ENCODE measurements around the gene MAP7.

The MAP7 gene

DNA sequence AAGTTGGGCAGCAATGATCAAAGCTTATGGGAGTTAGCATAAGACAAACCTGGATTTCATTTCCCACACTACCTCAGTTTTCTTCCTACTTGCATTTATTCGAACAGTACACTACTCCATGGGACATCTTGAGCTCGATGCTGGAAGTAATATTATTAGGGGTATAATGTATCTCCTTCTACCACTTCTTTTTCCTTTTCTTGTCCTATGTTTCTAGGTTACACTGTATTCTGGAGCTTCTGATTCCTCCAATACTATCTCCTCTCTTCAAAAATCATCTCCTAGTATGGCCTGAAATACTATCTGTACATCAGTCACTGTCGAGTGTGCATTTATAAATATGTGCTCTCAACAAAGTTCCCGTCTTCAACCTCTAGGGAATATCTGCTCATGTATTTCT, 124.4 kb downstream of the MAP7 start:
- TF ChIP-seq EZH2 (optimal IDR thresholded peaks at IDR 0.05; ENCODE audit: low read depth, low read length) (no peak), EZH2phosphoT487 (IDR thresholded peaks at IDR 0.05; ENCODE audit: low read length) (no peak)
- TF ChIP-seq, protein P1, sequence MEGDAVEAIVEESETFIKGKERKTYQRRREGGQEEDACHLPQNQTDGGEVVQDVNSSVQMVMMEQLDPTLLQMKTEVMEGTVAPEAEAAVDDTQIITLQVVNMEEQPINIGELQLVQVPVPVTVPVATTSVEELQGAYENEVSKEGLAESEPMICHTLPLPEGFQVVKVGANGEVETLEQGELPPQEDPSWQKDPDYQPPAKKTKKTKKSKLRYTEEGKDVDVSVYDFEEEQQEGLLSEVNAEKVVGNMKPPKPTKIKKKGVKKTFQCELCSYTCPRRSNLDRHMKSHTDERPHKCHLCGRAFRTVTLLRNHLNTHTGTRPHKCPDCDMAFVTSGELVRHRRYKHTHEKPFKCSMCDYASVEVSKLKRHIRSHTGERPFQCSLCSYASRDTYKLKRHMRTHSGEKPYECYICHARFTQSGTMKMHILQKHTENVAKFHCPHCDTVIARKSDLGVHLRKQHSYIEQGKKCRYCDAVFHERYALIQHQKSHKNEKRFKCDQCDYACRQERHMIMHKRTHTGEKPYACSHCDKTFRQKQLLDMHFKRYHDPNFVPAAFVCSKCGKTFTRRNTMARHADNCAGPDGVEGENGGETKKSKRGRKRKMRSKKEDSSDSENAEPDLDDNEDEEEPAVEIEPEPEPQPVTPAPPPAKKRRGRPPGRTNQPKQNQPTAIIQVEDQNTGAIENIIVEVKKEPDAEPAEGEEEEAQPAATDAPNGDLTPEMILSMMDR (IDR thresholded peaks at IDR 0.05; ENCODE audit: low read length), result no peak
- Histone ChIP-seq H3K79me2 (ENCODE audit: low read length) (no peaks in the 10 kb centered on the region), H3K4me1 (ENCODE audit: low read length) (no peaks in the 10 kb centered on the region), H2AFZ (ENCODE audit: low read length) (no peak overlapping the region), H3K9me3 (replicated peaks; ENCODE audit: insufficient read depth, low read length) (no peaks in the 10 kb centered on the region), H3F3A (ENCODE audit: insufficient read depth, low read length) (no peaks in the 10 kb centered on the region), H3K27ac (ENCODE audit: low read length) (no peak overlapping the region), H3K36me3 (replicated peaks; ENCODE audit: insufficient read depth, low read length) (no peaks in the 10 kb centered on the region), H4K20me1 (ENCODE audit: insufficient read depth, low read length) (no peaks in the 10 kb centered on the region), H3K4me2 (ENCODE audit: low read depth, low read length) (no peak overlapping the region), H3K9ac (ENCODE audit: low read length) (no peak overlapping the region), H3K27me3 (replicated peaks; ENCODE audit: insufficient read depth, low read length) (no peaks in the 10 kb centered on the region), H3K4me3 (ENCODE audit: low read length) (no peak overlapping the region), H3K9me2 (replicated peaks; ENCODE audit: insufficient read depth, low read length) (no peaks in the 10 kb centered on the region)
- no peak for DNase-seq

DNA sequence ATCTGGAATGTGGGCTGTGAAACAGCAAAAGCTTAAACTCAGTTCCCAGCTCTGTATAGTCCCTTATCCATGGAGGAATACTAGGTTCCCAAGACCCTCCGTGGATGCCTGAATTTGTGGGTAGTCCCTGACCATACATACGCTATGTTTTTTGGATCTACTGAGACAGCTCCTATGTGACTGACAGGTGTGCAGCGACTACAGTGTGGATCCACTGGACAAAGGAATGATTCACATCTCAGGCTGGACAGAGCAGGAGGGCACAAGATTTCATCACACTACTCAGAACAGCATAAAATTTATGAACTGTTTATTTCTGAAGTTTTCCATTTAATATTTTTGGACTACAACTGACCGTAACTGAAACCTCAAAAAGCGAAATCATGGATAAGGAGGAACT, 125.3 kb downstream of the MAP7 start:
- H3K4me3 ChIP-seq (ENCODE audit: low read length), result no peak overlapping the region
- H3F3A ChIP-seq (ENCODE audit: insufficient read depth, low read length), result no peaks in the 10 kb centered on the region
- no peak overlapping the region for H3K27ac ChIP-seq (ENCODE audit: low read length)
- no peak overlapping the region for H2AFZ ChIP-seq (ENCODE audit: low read length)
- H3K4me2 ChIP-seq (ENCODE audit: low read depth, low read length), result no peak overlapping the region
- no peaks in the 10 kb centered on the region for H3K9me3 ChIP-seq (replicated peaks; ENCODE audit: insufficient read depth, low read length)
- no peak for DNase-seq
- H3K79me2 ChIP-seq (ENCODE audit: low read length), result no peaks in the 10 kb centered on the region
- H3K9ac ChIP-seq (ENCODE audit: low read length), result no peak overlapping the region
- no peaks in the 10 kb centered on the region for H4K20me1 ChIP-seq (ENCODE audit: insufficient read depth, low read length)
- H3K4me1 ChIP-seq (ENCODE audit: low read length), result no peaks in the 10 kb centered on the region
- TF ChIP-seq, protein P1 (IDR thresholded peaks at IDR 0.05; ENCODE audit: low read length), result no peak
- TF ChIP-seq EZH2 (optimal IDR thresholded peaks at IDR 0.05; ENCODE audit: low read depth, low read length) (no peak), EZH2phosphoT487 (IDR thresholded peaks at IDR 0.05; ENCODE audit: low read length) (no peak)
- H3K36me3 ChIP-seq (replicated peaks; ENCODE audit: insufficient read depth, low read length), result no peaks in the 10 kb centered on the region
- no peaks in the 10 kb centered on the region for H3K27me3 ChIP-seq (replicated peaks; ENCODE audit: insufficient read depth, low read length)
- H3K9me2 ChIP-seq (replicated peaks; ENCODE audit: insufficient read depth, low read length), result no peaks in the 10 kb centered on the region

- no peaks in the 10 kb centered on the region for H3K27me3 ChIP-seq (replicated peaks; ENCODE audit: insufficient read depth, low read length)
- TF ChIP-seq, protein P1 (IDR thresholded peaks at IDR 0.05; ENCODE audit: low read length), result no peak
- no peak overlapping the region for H3K4me2 ChIP-seq (ENCODE audit: low read depth, low read length)
- no peak overlapping the region for H2AFZ ChIP-seq (ENCODE audit: low read length)
- H3K9me3 ChIP-seq (replicated peaks; ENCODE audit: insufficient read depth, low read length), result no peaks in the 10 kb centered on the region
- no peaks in the 10 kb centered on the region for H3K79me2 ChIP-seq (ENCODE audit: low read length)
- no peaks in the 10 kb centered on the region for H3K36me3 ChIP-seq (replicated peaks; ENCODE audit: insufficient read depth, low read length)
- H3F3A ChIP-seq (ENCODE audit: insufficient read depth, low read length), result no peaks in the 10 kb centered on the region
- DNase-seq, result no peak
- no peaks in the 10 kb centered on the region for H3K9me2 ChIP-seq (replicated peaks; ENCODE audit: insufficient read depth, low read length)
- H3K27ac ChIP-seq (ENCODE audit: low read length), result no peak overlapping the region
- no peaks in the 10 kb centered on the region for H4K20me1 ChIP-seq (ENCODE audit: insufficient read depth, low read length)
- H3K4me1 ChIP-seq (ENCODE audit: low read length), result no peaks in the 10 kb centered on the region
- H3K4me3 ChIP-seq (ENCODE audit: low read length), result no peak overlapping the region
- no peak overlapping the region for H3K9ac ChIP-seq (ENCODE audit: low read length)
Observed at GRCh38 chr6:136424450-136424849, 125.8 kb downstream of the MAP7 start.

All from MM.1S (cell line).